Measurements from ENCODE around the gene TPK1. TPM values are rescaled to one million over a fixed set of nuclear protein-coding genes. Genes with fewer than 3 reads are reported as not detected.

TPK1 gene
- total RNA-seq, 1 experiment from 2014 or later: 3.1 TPM

DNA sequence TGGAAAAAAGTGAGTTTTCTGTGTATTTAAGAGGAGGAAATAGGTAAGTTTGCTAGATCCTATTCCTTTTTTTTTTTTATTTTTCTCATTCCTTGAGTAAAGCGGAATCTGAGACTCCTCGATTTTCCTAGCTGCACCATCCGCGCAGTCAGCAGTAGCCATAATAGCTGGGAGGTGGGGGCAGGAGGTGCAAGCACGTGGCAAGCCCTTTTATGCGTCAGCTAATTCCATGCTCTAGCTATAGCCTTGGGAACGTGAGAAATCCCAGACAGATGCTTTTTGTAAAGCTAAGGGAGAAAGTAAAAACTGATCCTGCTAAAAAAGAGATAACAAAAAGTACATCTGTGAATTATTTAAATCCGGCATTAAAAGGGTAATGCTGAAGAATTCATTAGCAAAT is 33.2 kb upstream of the TPK1 start:
- Mint-ChIP-seq H3K4me1 (peaks cover 0 to 3% of the 10 kb centered on the region in 2 experiments; a peak in 2 of 4 replicates), H3K27me3 (ENCODE audit: low read depth) (no peaks in the 10 kb centered on the region; the same call in 1 of the 2 replicates), H3K27ac (no peak overlapping the region), H3K9me3 (no peaks in the 10 kb centered on the region), H3K4me3 (no peak overlapping the region), H3K36me3 (ENCODE audit: insufficient read depth in 1 of 3, low read depth in 3 of 3) (no peaks in the 10 kb centered on the region)
- Histone ChIP-seq H3K18ac (ENCODE audit: insufficient read length, low read depth, low read length) (no peak overlapping the region), H3K79me1 (ENCODE audit: insufficient read depth, low read depth, low read length, poor library complexity, severe bottlenecking) (no peaks in the 10 kb centered on the region), H2BK5ac (ENCODE audit: insufficient read length, low read length) (no peak overlapping the region), H3K14ac (ENCODE audit: insufficient read depth, low read length) (no peak overlapping the region), H3T11ph (ENCODE audit: low read length) (no peak overlapping the region), H3K27ac (ENCODE audit: insufficient read length, low read depth, low read length) (no peak overlapping the region), H2AK5ac (ENCODE audit: insufficient read length, low read length) (no peak overlapping the region), H3K4me1 (ENCODE audit: insufficient read depth, low read length) (no peaks in the 10 kb centered on the region), H3K9me3 (ENCODE audit: control insufficient read depth, low read depth, low read length) (no peaks in the 10 kb centered on the region), H3K27me3 (ENCODE audit: insufficient read depth, low read length) (no peaks in the 10 kb centered on the region), H2BK15ac (ENCODE audit: low read depth, low read length) (no peak overlapping the region), H3K9ac (ENCODE audit: extremely low read depth, insufficient read length, low read length) (no peak overlapping the region), H3K23ac (ENCODE audit: insufficient read length, low read depth, low read length) (no peak overlapping the region), H3K23me2 (ENCODE audit: insufficient read length, low read depth, low read length, poor library complexity, severe bottlenecking) (no peaks in the 10 kb centered on the region), H4K91ac (ENCODE audit: insufficient read length, low read depth, low read length) (no peak overlapping the region), H4K5ac (ENCODE audit: insufficient read length, low read depth, low read length) (no peak overlapping the region), H2BK120ac (ENCODE audit: low read depth, low read length, poor library complexity, severe bottlenecking) (no peak overlapping the region), H4K20me1 (ENCODE audit: control insufficient read depth, insufficient read depth, insufficient read length) (no peaks in the 10 kb centered on the region), H2BK12ac (ENCODE audit: insufficient read length, low read depth, low read length) (no peak overlapping the region), H3K56ac (ENCODE audit: insufficient read length, low read depth, low read length) (no peak overlapping the region), H3K79me2 (ENCODE audit: insufficient read depth, low read length) (no peaks in the 10 kb centered on the region), H2BK20ac (ENCODE audit: low read depth, low read length, poor library complexity, severe bottlenecking) (no peak overlapping the region), H3K4ac (ENCODE audit: low read depth, low read length) (no peak overlapping the region), H2AFZ (ENCODE audit: low read length) (no peak overlapping the region), H3K4me2 (ENCODE audit: insufficient read depth, insufficient read length, low read length) (no peak overlapping the region), H4K8ac (replicated peaks; ENCODE audit: insufficient read length, low read depth, low read length) (no peak overlapping the region)
- no CpG with 5 or more reads among the region's 8 CpGs for WGBS (ENCODE audit: extremely low coverage, insufficient read length, low lambda C conversion rate)
- TF ChIP-seq, protein P1, sequence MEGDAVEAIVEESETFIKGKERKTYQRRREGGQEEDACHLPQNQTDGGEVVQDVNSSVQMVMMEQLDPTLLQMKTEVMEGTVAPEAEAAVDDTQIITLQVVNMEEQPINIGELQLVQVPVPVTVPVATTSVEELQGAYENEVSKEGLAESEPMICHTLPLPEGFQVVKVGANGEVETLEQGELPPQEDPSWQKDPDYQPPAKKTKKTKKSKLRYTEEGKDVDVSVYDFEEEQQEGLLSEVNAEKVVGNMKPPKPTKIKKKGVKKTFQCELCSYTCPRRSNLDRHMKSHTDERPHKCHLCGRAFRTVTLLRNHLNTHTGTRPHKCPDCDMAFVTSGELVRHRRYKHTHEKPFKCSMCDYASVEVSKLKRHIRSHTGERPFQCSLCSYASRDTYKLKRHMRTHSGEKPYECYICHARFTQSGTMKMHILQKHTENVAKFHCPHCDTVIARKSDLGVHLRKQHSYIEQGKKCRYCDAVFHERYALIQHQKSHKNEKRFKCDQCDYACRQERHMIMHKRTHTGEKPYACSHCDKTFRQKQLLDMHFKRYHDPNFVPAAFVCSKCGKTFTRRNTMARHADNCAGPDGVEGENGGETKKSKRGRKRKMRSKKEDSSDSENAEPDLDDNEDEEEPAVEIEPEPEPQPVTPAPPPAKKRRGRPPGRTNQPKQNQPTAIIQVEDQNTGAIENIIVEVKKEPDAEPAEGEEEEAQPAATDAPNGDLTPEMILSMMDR (conservative IDR thresholded peaks at IDR 0.05): no peak
- no peak for DNase-seq

Measured in H9 (cell line).